NT2/D1 (cell line): ENCODE results near the gene URI1.
"Not testable (repeated sequence)": the region's sequence is repeated elsewhere in the genome, so short reads cannot be mapped to it uniquely, and the experiment has no call there.

Experiments
- DNase-seq: peaks from one replicate; pipeline ENCODE4 v3.0.0-alpha.2; 2011; ENCODE audit warnings: low read depth, low spot score
- H3K27me3 ChIP-seq: 2 replicates; pipeline ENCODE4 v1.6.0; 2011; ENCODE audit warnings: mild to moderate bottlenecking; ENCODE audit not compliant: insufficient read length, insufficient read depth
- H3K36me3 ChIP-seq: 2 replicates; pipeline ENCODE4 v1.6.1; 2011; ENCODE audit warnings: mild to moderate bottlenecking, low read length, mixed read lengths; ENCODE audit not compliant: insufficient read depth, insufficient read length
- H3K4me1 ChIP-seq: 2 replicates; pipeline ENCODE4 v1.5.1; 2011; ENCODE audit not compliant: insufficient read depth, insufficient read length
- H3K4me3 ChIP-seq: 2 replicates; pipeline ENCODE4 v1.5.1; 2011; ENCODE audit warnings: low read depth; ENCODE audit not compliant: insufficient read length
- H3K9ac ChIP-seq: 2 replicates; pipeline ENCODE4 v1.6.0; 2011; ENCODE audit warnings: low read depth; ENCODE audit not compliant: insufficient read length
- H3K9me3 ChIP-seq: 2 replicates; pipeline ENCODE4 v1.5.1; 2011; ENCODE audit warnings: mild to moderate bottlenecking, low read length; ENCODE audit not compliant: insufficient read depth
- SUZ12 ChIP-seq: IDR thresholded peaks from 2 replicates; pipeline ENCODE4 v1.6.1; 2011; ENCODE audit not compliant: insufficient read length, insufficient read depth; ENCODE audit errors: extremely low read depth
- YY1 ChIP-seq: IDR thresholded peaks from 2 replicates; pipeline ENCODE4 v1.6.1; 2011; ENCODE audit not compliant: insufficient read length, insufficient read depth
- ZNF274 ChIP-seq: IDR thresholded peaks from 2 replicates; pipeline ENCODE4 v1.6.1; 2011; ENCODE audit warnings: mild to moderate bottlenecking, low read depth, low read length

Gene URI1

DNA sequence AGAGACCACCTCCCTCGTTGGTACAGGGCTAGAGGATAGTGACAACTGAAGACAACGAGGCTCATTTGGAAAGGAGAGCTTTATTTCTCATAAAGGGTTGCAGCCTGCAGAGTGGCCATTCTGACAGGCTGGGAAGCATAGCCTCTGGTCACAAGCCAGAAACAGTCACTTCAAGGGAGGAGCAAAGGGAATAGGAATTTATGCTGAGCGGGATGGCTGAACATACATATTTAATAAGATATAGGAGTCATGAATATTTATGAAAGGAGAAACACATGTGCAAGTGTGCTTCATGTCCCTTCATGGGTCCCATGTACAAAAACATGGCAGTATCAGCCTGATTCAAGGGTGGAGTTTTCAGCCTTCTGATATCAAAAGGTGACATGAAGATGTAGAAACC, 27.1 kb upstream of the URI1 start:
- Histone ChIP-seq H3K9me3 (no peaks in the 10 kb centered on the region), H3K27me3 (no peaks in the 10 kb centered on the region), H3K4me3 (no peak overlapping the region), H3K9ac (no peak overlapping the region), H3K4me1 (no peaks in the 10 kb centered on the region), H3K36me3 (no peaks in the 10 kb centered on the region)
- no peak for DNase-seq
- no peak for TF ChIP-seq ZNF274

DNA sequence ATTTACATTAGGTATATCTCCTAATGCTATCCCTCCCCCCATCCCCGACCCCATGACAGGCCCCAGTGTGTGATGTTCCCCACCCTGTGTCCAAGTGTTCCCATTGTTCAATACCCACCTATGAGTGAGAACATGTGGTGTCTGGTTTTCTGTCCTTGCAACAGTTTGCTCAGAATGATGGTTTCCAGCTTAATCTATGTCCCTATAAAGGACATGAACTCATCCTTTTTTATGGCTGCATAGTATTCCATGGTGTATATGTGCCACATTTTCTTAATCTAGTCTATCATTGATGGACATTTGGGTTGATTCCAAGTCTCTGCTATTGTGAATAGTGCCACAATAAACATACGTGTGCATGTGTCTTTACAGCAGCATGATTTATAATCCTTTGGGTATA, 26.2 kb upstream of the URI1 start:
- H3K9me3 ChIP-seq, H3K9ac ChIP-seq, DNase-seq, H3K36me3 ChIP-seq, H3K27me3 ChIP-seq, H3K4me3 ChIP-seq, H3K4me1 ChIP-seq: not testable (repeated sequence)

DNA sequence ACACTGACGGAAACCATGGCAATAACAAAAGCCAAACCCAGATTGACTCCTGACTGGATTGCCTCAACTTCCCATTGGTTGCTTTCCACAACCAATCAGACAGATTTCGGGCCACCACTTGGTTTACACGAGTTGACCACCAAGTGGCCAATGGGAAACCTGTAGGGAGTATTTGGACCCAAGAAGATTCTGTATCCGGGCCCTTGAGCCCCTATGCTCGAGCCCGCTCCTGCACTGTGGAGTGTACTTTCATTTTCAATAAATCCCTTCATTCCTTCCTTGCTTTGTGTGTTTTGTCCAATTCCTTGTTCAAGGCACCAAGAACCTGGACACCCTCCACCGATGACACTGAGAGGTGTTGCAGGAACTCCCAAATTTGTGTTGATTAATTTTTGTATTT, 24.1 kb upstream of the URI1 start:
- no peaks in the 10 kb centered on the region for H3K27me3 ChIP-seq
- TF ChIP-seq YY1 (no peak), SUZ12 (no peak)
- no peaks in the 10 kb centered on the region for H3K4me1 ChIP-seq

DNA sequence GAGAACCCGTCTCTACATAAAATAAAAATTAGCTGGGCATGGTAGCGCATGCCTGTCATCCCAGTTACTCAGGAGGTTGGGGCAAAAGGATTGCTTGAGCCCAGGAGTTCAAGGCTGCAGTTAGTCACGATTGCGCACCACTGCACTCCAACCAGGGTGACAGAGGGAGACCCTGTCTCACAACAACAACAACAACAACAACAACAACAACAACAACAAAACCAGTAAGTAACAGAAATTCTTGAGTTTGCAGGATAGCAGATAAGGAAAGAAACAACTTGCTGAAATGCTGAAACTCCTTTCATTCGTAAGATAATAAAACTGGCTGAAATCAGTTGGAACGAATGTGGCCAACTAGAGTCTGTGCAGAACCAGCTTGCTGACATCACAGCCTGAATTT, 23.1 kb upstream of the URI1 start:
- Histone ChIP-seq H3K27me3 (no peaks in the 10 kb centered on the region), H3K36me3 (no peaks in the 10 kb centered on the region), H3K9me3 (no peaks in the 10 kb centered on the region), H3K9ac (no peak overlapping the region), H3K4me3 (no peak overlapping the region), H3K4me1 (no peaks in the 10 kb centered on the region)
- TF ChIP-seq YY1 = no peak
- DNase-seq = no peak

More for the DNA sequence above, 24.1 kb upstream of the URI1 start:
- no peak overlapping the region for H3K9ac ChIP-seq
- H3K36me3 ChIP-seq = no peaks in the 10 kb centered on the region
- no peak overlapping the region for H3K4me3 ChIP-seq
- H3K9me3 ChIP-seq = no peaks in the 10 kb centered on the region
- DNase-seq = no peak

DNA sequence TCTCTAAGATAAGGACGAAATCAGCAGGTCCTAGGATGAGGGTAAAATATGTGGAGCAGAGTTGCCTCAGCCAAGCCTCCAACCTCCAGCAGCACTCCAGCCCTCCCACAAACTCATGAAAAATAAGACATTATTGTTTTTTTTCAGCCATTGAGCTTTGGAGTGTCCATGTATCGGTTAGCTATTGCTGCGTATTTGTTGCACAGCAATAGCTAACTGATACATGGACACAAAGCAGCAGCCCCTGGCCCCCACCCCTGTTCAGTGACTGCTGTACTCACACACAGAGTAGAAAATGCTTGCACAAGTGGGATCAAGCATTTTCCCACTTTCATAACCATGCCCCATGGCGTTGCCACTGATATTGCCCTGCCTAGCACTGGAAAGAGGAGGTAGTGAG, 19.1 kb upstream of the URI1 start:
- DNase-seq = no peak
- Histone ChIP-seq H3K9ac (no peak overlapping the region), H3K4me3 (no peak overlapping the region), H3K27me3 (no peaks in the 10 kb centered on the region), H3K36me3 (no peaks in the 10 kb centered on the region), H3K9me3 (no peaks in the 10 kb centered on the region), H3K4me1 (no peaks in the 10 kb centered on the region)
- TF ChIP-seq YY1 (no peak), ZNF274 (no peak), SUZ12 (no peak)

DNA sequence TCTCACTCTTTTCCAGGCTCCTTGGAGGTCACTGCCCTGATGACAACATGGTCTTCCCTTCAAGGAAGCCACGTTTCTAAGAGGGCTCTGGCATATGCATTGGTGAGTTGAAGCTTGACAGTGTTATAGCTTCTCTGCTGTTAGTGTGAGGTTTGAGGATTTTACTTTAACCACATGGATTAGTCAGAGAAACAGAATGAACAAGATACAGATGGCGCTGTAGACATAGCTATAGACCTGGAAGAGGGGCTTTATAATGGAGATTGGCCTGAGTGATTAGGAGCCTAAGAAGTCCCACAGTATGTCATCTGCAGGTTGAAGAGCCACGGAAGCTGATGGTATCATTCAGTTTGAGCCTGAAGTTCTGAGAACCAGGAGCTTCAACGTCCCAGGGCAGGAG, 18.4 kb upstream of the URI1 start:
- no peaks in the 10 kb centered on the region for H3K36me3 ChIP-seq
- H3K9ac ChIP-seq = no peak overlapping the region
- H3K4me3 ChIP-seq = no peak overlapping the region
- no peak for DNase-seq
- no peaks in the 10 kb centered on the region for H3K27me3 ChIP-seq
- H3K9me3 ChIP-seq = no peaks in the 10 kb centered on the region
- TF ChIP-seq ZNF274 (no peak), YY1 (no peak), SUZ12 (no peak)
- no peaks in the 10 kb centered on the region for H3K4me1 ChIP-seq

DNA sequence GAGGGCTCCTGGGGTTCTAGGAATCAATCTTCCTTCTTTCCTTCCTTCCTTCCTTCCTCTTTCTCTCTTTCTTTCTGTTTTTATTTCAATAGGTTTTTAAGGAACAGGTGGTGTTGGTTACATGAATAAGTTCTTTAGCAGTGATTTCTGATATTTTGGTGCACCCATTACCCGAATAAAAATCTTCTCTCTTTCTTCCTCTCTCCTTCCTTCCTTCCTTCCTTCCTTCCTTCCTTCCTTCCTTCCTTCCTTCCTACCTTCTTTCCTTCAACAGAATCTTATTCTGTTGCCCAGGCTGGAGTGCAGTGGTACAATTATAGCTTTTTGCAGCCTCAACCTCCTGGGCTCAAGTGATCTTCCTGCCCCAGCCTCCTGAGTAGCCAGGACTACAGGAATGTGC, 16.0 kb upstream of the URI1 start:
- Histone ChIP-seq H3K9ac (no peak overlapping the region), H3K4me3 (no peak overlapping the region), H3K36me3 (no peaks in the 10 kb centered on the region), H3K9me3 (no peaks in the 10 kb centered on the region), H3K4me1 (no peaks in the 10 kb centered on the region), H3K27me3 (no peaks in the 10 kb centered on the region)
- no peak for DNase-seq
- TF ChIP-seq SUZ12 = no peak
- no peak for TF ChIP-seq ZNF274

DNA sequence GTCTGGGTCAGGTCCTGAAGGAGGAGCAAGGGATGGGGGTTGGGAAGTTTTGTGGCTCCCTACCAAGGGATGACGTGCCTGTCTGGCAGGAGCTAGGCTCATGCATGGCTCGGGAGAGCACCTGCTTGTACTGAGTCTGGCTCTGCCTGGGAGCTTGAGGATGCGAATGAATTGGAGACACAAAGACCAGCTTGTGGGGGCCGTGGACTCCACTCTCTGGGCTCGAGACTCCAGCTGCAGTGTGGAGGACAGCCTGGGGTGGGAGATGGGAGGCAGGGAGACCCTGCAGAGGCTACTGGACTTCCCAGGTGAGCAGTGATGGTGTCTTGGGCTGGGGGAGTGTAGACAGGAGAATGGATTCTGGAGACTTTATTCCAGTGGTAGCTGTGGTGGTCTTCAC, 15.2 kb upstream of the URI1 start:
- no peak for DNase-seq
- no peak overlapping the region for H3K9ac ChIP-seq

More for the DNA sequence above, 15.2 kb upstream of the URI1 start:
- Histone ChIP-seq H3K4me3 (no peak overlapping the region), H3K36me3 (no peaks in the 10 kb centered on the region), H3K27me3 (no peaks in the 10 kb centered on the region), H3K4me1 (no peaks in the 10 kb centered on the region), H3K9me3 (no peaks in the 10 kb centered on the region)
- TF ChIP-seq YY1 = no peak
- TF ChIP-seq ZNF274 = no peak
